Measurements from ENCODE around the gene RFT1.

The RFT1 gene

DNA sequence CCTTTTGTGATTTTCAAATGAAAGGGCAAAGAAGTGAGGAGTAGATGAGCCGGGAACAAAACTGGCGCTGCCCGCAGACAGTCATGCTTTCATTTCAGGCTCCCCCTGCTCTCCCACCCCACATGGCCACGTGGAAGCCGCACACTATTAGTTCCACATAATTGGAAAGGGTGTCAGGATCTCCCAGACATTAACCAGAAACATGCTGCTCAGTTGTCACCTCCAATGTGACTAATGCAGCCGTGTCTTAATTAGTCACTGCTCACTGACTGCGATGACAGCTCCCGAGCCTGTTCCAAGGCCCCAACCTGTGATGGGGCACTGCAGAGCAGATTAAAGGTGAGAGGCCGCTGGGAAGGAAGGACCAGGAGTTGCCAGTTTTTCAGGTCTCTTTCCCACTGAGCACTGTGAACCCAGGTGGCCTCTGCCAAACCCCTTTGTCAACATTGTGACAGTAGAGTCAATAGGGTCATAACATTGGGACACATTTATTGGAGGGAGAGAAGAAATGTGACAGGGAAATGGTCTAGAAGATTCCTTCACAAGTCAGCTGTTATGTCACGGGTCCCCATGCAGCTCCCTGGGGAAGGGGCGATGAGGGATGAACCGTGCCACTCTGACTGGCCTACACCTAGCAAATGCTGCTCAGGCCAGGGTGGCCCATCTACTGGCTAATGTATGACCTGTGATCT lies 45.8 kb downstream of the RFT1 start (continued):
- TF ChIP-seq, protein P1, sequence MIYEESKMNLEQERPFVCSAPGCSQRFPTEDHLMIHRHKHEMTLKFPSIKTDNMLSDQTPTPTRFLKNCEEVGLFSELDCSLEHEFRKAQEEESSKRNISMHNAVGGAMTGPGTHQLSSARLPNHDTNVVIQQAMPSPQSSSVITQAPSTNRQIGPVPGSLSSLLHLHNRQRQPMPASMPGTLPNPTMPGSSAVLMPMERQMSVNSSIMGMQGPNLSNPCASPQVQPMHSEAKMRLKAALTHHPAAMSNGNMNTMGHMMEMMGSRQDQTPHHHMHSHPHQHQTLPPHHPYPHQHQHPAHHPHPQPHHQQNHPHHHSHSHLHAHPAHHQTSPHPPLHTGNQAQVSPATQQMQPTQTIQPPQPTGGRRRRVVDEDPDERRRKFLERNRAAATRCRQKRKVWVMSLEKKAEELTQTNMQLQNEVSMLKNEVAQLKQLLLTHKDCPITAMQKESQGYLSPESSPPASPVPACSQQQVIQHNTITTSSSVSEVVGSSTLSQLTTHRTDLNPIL (CRISPR knock-in tag; IDR thresholded peaks at IDR 0.05; ENCODE audit: low read depth): no peak
- TF ChIP-seq ZFP30 (CRISPR knock-in tag; IDR thresholded peaks at IDR 0.05) (no peak), TOX (CRISPR knock-in tag; IDR thresholded peaks at IDR 0.05; ENCODE audit: borderline replicate concordance) (no peak), ZNF70 (CRISPR knock-in tag; IDR thresholded peaks at IDR 0.05) (no peak)

DNA sequence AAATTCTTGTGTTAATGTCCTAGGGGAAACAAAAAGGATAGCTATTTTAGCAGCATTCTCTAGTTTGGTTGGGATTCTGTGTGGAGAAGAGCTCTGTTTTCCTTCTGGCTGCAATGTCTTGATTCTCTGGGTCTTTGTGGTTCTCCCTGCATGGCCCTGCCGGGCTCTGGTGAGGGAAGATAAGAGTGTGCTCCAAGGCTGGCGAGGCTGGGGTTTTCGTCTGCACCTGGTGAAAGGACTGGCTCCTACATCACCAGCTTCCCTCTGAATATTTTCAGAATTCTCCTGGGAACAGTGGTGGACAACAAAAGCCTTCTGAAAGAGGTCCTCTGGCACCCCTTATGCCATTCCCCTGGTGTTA lies 46.3 kb downstream of the RFT1 start:
- ATAC-seq: peak; percentile 27
- TF ChIP-seq ZNF8 (CRISPR knock-in tag; IDR thresholded peaks at IDR 0.05): no peak
- TF ChIP-seq TOX (CRISPR knock-in tag; IDR thresholded peaks at IDR 0.05; ENCODE audit: borderline replicate concordance): no peak
- TF ChIP-seq, protein P2, sequence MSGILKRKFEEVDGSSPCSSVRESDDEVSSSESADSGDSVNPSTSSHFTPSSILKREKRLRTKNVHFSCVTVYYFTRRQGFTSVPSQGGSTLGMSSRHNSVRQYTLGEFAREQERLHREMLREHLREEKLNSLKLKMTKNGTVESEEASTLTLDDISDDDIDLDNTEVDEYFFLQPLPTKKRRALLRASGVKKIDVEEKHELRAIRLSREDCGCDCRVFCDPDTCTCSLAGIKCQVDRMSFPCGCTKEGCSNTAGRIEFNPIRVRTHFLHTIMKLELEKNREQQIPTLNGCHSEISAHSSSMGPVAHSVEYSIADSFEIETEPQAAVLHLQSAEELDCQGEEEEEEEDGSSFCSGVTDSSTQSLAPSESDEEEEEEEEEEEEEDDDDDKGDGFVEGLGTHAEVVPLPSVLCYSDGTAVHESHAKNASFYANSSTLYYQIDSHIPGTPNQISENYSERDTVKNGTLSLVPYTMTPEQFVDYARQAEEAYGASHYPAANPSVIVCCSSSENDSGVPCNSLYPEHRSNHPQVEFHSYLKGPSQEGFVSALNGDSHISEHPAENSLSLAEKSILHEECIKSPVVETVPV (CRISPR knock-in tag; IDR thresholded peaks at IDR 0.05): no peak

DNA sequence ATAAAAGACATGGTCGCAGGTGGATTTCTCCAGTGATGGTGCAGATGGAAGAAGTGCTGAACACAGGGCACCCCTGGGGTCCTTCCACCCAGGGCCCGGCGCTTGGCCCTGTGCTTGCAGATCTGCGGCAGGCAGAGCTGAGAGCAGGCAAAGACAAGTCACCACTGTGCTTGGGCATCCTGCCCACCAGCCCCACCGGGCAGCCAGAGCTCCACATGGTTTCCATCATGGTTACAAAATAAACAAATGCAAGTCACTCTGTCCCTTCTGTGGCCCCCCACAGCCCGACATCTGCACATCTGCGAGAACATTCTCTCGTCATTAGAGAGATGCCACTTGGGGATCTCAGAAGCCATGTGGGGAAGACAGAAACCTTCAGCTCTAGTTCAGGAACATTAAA lies 46.7 kb downstream of the RFT1 start:
- ATAC-seq: peak; percentile 57

DNA sequence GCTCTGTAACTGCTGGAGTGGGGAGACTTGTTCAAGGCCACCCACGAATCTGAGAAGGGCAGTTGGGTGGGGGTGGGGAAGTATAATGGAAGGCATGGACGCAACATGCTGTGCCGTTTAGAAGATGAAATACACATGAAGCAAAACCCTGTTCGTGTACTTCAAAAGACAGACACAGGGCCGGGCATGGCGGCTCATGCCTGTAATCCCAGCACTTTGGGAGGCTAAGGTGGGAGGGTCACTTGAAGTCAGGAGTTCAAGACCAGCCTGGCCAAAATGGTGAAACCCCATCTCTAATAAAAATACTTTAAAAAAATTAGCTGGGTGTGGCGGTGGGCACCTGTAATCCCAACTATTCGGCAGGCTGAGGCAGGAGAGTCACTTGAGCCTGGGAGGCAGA lies 47.5 kb downstream of the RFT1 start:
- ATAC-seq: no peak
- TF ChIP-seq SNAI2 (CRISPR knock-in tag; IDR thresholded peaks at IDR 0.05): no peak
- TF ChIP-seq ZNF565 (CRISPR knock-in tag; conservative IDR thresholded peaks at IDR 0.05; ENCODE audit: low read depth): no peak
- no peak for TF ChIP-seq GLIS3 (CRISPR knock-in tag; IDR thresholded peaks at IDR 0.05)
- no peak for TF ChIP-seq TOX (CRISPR knock-in tag; IDR thresholded peaks at IDR 0.05; ENCODE audit: borderline replicate concordance)
- TF ChIP-seq RARB (CRISPR knock-in tag; IDR thresholded peaks at IDR 0.05): no peak
- TF ChIP-seq, protein P2 (CRISPR knock-in tag; IDR thresholded peaks at IDR 0.05): no peak
- TF ChIP-seq TCF4 (CRISPR knock-in tag; IDR thresholded peaks at IDR 0.05; ENCODE audit: borderline replicate concordance): no peak
- TF ChIP-seq BACH2 (CRISPR knock-in tag; IDR thresholded peaks at IDR 0.05; ENCODE audit: borderline replicate concordance): no peak
- TF ChIP-seq, protein P3, sequence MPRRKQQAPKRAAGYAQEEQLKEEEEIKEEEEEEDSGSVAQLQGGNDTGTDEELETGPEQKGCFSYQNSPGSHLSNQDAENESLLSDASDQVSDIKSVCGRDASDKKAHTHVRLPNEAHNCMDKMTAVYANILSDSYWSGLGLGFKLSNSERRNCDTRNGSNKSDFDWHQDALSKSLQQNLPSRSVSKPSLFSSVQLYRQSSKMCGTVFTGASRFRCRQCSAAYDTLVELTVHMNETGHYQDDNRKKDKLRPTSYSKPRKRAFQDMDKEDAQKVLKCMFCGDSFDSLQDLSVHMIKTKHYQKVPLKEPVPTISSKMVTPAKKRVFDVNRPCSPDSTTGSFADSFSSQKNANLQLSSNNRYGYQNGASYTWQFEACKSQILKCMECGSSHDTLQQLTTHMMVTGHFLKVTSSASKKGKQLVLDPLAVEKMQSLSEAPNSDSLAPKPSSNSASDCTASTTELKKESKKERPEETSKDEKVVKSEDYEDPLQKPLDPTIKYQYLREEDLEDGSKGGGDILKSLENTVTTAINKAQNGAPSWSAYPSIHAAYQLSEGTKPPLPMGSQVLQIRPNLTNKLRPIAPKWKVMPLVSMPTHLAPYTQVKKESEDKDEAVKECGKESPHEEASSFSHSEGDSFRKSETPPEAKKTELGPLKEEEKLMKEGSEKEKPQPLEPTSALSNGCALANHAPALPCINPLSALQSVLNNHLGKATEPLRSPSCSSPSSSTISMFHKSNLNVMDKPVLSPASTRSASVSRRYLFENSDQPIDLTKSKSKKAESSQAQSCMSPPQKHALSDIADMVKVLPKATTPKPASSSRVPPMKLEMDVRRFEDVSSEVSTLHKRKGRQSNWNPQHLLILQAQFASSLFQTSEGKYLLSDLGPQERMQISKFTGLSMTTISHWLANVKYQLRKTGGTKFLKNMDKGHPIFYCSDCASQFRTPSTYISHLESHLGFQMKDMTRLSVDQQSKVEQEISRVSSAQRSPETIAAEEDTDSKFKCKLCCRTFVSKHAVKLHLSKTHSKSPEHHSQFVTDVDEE (CRISPR knock-in tag; IDR thresholded peaks at IDR 0.05): no peak
- TF ChIP-seq CSDC2 (CRISPR knock-in tag; IDR thresholded peaks at IDR 0.05): no peak
- TF ChIP-seq ZNF70 (CRISPR knock-in tag; IDR thresholded peaks at IDR 0.05): no peak
- TF ChIP-seq ZFP3 (CRISPR knock-in tag; IDR thresholded peaks at IDR 0.05): no peak
- no peak for TF ChIP-seq ZC3H10 (CRISPR knock-in tag; IDR thresholded peaks at IDR 0.05)
- TF ChIP-seq ESRRG (CRISPR knock-in tag; IDR thresholded peaks at IDR 0.05): no peak
- no peak for TF ChIP-seq ISL1 (CRISPR knock-in tag; IDR thresholded peaks at IDR 0.05)
- no peak for TF ChIP-seq ZFP30 (CRISPR knock-in tag; IDR thresholded peaks at IDR 0.05)
- TF ChIP-seq ZNF8 (CRISPR knock-in tag; IDR thresholded peaks at IDR 0.05): no peak
- TF ChIP-seq, protein P1 (CRISPR knock-in tag; IDR thresholded peaks at IDR 0.05; ENCODE audit: low read depth): no peak

More for the DNA sequence above, 46.7 kb downstream of the RFT1 start:
- TF ChIP-seq, protein P4, sequence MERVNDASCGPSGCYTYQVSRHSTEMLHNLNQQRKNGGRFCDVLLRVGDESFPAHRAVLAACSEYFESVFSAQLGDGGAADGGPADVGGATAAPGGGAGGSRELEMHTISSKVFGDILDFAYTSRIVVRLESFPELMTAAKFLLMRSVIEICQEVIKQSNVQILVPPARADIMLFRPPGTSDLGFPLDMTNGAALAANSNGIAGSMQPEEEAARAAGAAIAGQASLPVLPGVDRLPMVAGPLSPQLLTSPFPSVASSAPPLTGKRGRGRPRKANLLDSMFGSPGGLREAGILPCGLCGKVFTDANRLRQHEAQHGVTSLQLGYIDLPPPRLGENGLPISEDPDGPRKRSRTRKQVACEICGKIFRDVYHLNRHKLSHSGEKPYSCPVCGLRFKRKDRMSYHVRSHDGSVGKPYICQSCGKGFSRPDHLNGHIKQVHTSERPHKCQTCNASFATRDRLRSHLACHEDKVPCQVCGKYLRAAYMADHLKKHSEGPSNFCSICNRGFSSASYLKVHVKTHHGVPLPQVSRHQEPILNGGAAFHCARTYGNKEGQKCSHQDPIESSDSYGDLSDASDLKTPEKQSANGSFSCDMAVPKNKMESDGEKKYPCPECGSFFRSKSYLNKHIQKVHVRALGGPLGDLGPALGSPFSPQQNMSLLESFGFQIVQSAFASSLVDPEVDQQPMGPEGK (CRISPR knock-in tag; IDR thresholded peaks at IDR 0.05; ENCODE audit: borderline replicate concordance): no peak
- TF ChIP-seq, protein P3 (CRISPR knock-in tag; IDR thresholded peaks at IDR 0.05): peak; percentile 46; the same call in 1 of the 2 replicates
- TF ChIP-seq ZNF70 (CRISPR knock-in tag; IDR thresholded peaks at IDR 0.05) (0 out of 2 replicates have a peak, but pooled peaks have one; percentile 32), TCF4 (CRISPR knock-in tag; IDR thresholded peaks at IDR 0.05; ENCODE audit: borderline replicate concordance) (peak; percentile 82; the same call in 1 of the 2 replicates)
